HG03196 (cell line): ENCODE data around the gene CDCA4.
A peak's percentile ranks its signal among the peaks of the same experiment; 100 is the strongest.
"Not testable (repeated sequence)": the region's sequence is repeated elsewhere in the genome, so short reads cannot be mapped to it uniquely, and the experiment has no call there.

Experiments
- ATAC-seq: cut with Tn5 transposase; IDR thresholded peaks from one replicate; pipeline ENCODE4 v1.9.1; 2021; ENCODE audit not compliant: unreplicated experiment

The CDCA4 gene

GRCh38 chr14:105020815-105021655 is at the start of gene CDCA4:
Gene CDCA4, minus strand, starts transcription at chr14:105021083. Its CDS starts 9,154 bp downstream, at chr14:105011929.
- peak; percentile 78 for ATAC-seq

DNA sequence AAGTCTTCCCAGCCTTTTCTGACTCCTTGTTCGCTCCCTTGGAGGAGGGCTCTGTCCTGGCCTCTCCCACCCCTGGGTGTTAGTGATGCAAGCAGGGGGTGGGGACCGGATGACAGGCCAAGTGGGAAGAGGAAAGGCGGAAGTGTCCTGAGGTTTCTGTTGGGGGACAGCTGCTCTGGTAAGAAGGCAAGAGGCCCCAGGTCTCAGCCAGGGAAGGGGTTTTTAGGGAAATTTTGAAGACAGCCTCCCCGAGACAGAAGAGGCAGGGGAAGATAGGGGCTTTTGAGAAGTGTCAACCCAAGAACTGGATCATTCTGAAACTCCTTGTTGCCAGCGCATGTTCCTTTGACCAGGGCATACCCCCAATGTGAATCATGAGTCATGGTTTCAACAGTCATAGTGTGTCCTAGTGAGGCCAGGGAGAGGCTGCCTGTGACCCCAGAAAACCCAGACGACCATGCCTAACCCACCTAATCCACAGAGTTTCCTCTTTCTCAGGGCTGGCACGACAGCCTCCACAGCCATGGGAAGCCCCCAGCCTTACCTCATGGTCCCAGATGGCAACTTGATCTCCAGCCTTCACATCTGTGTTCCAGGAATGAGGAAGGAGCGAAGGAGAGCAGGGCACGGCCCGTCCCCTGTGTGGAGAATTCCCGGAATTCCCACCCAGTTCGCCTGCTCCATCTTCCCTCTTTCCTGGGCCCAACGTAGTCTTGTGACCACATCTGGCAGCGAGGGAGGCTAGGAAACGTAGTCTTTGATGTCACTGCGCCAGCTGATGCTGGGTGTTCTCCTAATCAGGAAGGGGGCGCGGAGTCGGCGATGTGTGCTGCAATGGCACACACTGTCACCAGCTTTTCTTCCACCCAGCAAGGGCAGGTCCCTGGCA is 49.2 kb upstream of the CDCA4 start:
- peak; percentile 38 for ATAC-seq

GRCh38 chr14:105069522-105069870 is 48.6 kb upstream of the CDCA4 start:
- ATAC-seq: no peak

GRCh38 chr14:105068818-105069217 is 47.9 kb upstream of the CDCA4 start:
- ATAC-seq: no peak

DNA sequence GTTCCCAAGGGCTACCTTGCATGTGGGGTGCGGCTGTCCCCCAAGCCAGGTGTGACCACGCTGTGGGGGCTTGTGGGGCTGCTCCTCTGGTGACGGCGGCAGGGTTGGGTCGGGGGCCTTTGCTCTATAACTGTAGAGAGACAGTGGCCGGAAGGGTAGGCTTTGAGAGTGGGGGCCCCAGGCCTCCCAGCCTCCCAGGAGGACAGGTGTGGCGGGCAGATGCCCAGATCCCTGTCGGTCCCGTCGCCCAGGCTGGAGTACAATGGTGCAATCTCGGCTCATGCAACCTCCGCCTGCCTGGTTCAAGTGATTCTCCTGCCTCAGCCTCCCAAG is 47.1 kb upstream of the CDCA4 start:
- no peak for ATAC-seq

DNA sequence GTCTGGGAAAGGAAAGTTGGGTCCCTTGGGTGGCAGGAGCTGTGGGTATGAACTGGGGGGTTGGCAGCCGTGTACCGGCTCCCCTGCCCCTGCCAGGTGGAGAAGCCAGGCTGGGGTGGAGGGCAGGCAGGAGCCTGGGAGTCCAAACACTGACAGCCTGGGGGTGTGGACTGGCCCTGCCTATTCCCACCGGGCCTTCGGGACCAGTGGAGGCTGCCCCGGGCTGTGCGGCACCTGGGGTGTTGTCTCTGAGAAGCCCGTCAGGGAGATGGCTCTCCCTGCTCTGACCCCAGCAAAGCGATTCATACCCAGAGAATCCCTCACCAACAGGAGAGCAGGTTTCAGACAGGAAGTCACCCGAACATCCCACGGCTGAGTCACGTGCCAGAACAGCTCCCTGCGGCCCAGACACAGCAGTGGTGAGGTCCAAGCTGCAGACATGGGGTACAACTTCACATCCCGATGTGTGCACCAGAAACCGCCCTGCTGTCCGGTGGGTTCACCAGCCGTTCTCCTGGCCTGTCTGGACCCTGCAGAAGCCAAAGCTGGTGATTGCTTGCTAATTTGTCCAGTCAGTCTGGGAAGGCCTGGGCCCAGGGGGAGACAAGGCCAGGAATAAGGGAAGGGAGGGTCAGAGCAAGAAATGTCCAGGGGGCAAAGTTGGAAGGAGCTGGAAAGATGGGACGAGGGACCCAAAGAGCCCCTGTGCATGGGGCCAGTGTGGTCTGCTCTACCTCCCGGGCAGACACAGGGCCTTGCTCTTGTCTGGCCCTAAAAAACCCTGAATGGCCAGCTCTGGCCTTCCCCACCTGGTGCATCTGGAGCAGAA is 46.5 kb upstream of the CDCA4 start:
- no peak for ATAC-seq

DNA sequence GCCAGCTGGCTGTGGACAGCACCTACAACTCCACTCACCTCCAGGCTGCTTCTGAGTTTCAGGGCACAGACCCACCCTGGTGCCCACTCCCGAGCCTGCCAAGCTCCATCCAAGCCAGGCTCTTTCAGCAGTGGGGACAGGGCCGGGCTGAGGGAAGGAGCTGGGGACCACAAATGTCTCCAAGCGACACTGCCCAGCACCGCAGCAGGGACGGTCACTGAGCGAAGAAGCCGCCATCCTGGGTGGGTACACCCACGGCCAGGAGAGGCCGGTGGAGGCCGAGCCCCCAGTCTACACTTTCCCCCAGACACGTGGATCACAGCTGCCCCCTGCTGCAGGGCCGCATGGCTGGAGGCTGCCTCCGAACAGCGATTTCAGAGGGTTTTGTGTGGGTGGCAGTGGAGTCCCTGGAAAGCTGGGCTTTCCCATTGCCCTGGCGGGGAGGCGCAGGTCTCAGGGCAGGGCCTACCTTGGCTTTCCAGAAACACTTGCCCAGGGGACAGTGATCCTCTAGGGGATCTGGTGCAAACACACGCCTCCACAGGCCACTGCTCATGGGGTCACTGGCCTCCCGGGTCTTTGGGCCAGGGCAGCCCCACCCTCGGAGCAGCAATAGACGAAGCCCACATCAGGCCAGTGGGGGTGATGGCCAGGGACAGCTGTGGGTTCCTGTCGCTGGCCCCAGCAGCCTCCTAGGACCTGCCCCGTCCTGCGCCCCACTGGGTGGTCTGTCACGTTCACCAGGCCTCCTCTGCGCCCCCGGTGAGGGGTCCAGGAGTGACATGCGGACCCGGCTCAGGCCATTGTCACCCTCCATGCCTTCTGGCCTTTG is 45.6 kb upstream of the CDCA4 start:
- no peak for ATAC-seq

DNA sequence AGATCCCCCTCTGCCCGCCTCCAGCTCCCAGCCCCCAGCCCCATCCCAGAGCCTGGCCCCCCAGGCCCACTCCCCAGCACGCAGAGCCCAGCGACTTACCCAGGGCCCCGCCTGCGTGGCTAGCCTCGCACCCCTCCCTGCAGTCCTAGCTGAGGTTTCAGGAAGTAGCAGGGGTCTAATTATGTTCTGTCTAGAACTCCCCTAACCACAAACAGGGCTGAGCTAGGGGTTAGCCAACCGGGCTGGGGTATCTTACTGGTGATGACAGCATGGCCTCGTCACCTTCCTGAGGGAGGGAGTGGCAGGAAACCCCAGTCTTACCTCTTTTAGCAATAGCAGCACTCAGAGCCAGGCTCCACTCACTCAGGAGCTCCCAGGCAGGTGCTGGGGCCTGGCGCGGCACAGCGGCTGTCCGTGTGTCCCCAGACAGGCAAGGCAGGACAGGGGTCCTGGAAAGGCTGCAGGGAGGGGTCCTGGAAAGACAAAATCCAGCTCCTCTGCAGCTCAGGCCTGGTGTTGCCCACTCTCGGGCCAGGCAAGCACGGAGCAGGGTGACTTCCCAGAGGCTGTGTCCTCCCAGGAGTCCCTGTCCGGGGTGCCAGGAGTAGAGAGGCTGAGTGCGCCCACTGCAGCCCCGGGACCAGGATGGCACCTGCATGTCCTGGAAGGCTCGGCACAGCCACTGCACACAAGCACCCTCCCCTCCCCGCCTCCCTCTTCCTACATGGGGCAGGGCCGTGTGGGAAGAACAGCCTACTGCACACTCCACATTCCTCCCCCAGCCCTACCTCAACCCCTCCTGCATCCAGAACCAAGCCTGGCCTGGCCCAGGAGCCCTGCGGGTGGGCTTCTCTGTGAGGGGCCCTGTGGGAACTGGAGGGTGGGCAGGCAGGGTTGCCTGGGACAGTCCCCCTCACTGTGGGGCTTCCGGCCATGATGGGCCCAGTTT is 44.7 kb upstream of the CDCA4 start, which contains the start of gene GPR132:
Gene GPR132 (minus strand): TSS at position 151 of the 949 bp plus-strand sequence. CDS start 10,010 bp downstream, outside the sequence.
- peak; percentile 46 for ATAC-seq

DNA sequence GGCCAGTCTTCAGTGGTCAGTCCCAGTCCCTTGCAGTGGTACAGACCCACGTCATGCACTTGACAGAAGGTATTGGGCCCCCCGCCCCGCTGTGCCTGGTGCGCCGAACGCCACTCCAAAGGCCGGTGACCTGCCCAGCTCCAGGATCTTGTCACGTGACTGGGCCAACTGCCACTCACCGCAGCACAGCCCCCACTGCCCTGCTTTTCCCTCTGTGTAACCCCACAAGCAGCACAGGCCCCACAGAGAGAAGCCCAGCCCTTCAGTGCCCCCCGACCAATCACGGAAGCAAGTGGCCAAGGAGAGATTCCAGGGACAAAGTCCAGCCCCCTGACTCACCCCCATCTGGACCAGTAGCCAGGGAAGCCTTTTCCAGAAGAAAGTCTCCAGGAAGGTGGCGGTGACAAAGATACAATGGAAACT is 43.8 kb upstream of the CDCA4 start:
- ATAC-seq: no peak

GRCh38 chr14:105064001-105064400 is 43.1 kb upstream of the CDCA4 start:
- no peak for ATAC-seq

DNA sequence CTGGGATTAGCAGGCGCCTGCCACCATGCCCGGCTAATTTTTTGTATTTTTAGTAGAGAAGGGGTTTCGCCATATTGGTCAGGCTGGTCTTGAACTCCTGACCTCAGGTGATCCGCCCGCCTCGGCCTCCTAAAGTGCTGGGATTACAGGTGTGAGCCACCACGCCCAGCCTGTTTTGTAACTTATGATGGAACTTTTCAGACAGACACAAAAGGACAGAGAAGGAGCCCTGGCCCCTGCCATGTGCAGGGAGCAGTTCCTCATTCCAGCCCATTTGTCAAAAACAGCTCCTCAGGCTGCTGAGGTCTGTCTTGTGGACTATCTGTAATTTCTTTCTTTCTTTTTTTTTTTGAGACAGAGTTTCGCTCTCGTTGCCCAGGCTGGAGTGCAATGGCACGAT is 42.6 kb upstream of the CDCA4 start:
- ATAC-seq: not testable (repeated sequence)

GRCh38 chr14:105063056-105063455 is 42.2 kb upstream of the CDCA4 start:
- ATAC-seq: no peak

GRCh38 chr14:105062048-105062433 is 41.2 kb upstream of the CDCA4 start:
- ATAC-seq: no peak

DNA sequence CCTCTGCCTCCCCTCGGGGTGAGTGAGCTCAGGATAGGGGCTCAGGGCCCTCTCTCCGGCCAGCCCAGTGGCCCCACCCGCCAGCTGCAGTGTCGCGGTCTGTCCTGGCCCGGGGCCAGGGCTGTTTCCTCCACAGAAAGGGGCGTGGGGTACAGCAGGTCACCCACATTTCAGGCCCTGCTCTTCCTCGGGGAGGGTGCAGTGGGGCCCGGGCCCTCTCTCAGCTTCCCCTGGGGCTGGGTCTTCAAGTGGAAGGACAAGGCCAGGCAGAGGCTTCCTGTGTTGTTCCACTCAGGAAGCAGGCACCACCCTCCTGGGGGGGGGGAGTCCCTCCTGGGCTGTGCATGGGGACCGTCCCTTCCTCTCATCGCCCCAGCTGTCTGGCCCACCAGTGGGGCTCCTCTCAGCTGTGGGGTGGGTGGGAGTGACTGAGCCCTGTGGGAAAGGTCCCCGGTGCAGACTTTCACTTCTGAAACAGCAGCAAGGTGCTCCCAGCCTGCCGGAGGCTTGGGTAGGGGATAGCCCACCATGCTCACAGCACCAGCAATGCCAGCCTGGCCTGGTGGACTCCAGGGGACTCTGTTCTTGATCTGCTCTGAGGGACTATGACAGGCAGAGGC is 40.7 kb upstream of the CDCA4 start:
- no peak for ATAC-seq

GRCh38 chr14:105060751-105061427 is 40.0 kb upstream of the CDCA4 start:
- ATAC-seq: no peak

DNA sequence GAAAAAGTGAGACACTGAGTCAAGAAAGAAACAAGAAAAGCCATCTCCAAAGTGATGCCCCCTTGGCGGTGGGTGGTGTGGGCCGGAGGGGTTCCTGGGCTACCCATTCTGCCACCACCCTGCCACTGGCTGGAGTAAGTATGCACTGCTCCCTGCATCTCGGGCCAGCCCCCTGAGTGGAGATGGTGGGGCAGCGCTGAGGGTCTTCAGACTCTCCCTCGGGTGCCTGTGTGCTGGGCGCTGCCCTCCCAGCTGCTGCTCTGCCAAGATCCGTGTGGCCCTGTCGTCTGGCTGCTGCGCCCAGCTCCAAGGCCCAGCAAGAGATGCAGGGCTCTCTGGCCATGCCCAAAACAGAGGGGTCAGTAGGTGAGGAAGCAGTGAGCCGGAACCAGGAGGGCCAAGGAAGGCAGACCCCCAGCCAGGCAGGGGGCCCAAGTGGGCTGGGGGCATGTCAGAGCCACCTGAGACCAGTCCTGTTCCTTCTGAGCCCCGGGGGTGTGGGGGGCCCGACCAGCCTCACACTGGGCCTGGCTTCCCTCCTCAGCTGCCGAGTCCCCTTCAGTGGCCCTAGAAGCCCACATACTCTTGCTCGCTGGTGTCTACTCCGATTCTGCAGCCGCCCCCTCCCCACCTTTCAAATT is 39.2 kb upstream of the CDCA4 start:
- no peak for ATAC-seq

DNA sequence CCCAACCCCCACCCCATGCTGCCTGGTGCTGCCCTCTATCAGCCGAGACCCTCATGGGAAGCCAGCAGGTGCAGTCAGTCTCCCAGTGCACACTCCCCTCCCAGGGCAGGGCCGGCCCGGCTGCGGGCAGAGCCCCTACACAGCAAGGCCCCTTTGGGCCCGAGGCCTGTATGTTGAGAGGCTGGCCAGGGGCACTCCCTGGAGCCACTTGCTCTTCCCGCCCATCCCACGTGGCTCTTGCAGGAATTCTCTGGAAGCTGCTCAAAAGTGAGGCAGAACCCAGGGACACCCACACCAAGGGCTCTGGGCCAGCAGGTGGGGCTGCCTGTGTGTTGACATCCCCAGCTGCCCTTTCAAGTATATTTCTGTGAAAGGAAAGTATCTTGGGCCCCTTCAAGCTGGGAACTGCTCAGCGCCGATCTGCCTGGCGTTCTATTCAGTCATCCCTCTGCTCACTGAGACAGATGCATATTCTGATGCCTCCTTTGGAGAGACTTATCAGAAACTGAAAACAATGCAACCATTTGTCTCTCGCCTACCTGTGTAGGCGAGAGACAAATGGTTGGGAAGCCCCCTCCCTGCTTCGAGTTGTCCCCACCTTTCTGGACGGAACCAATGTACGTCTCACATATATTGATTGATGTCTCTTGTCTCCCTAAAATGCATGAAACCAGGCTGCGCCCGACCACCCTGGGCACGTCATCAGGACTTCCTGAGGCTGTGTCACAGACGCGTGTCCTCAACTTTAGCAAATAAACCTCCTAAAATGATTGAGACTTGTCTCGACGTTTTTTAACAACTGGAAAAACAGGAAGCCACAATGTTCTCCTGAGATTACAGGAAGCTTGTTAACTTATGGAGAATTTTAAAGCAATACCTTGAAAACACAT is 38.4 kb upstream of the CDCA4 start:
- no peak for ATAC-seq
